Measurements from ENCODE around the gene CAMK2G.

DNA sequence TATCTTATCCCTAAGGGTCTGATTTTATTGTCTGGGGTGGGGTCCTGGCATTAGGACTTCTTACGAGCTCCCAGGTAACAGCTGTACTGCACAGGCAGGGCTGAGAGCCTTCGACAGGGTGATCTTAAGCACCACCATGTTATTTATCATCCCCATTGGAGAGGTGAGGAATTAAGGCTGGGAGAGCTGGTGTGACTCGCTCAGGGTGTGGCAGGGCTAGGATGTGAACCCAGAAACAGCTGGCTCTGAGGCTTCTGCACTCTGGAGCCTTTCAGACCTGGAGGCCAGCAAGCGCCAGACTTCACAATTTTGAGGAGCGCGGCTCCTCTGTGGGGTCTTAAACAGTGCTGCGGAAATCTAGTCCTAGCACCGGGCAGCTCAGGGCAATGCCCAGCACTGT, 35.5 kb downstream of the CAMK2G start:
- TF ChIP-seq CTCF (IDR thresholded peaks at IDR 0.05; ENCODE audit: low read depth, low read length, poor library complexity, severe bottlenecking), result no peak
- no peak for TF ChIP-seq EZH2phosphoT487 (IDR thresholded peaks at IDR 0.05; ENCODE audit: borderline replicate concordance, low read length)

Data from DOHH2 (cell line).